GM19023 (cell line): Measurements from ENCODE around the gene SRD5A1.
A peak's percentile ranks its signal among the peaks of the same experiment; 100 is the strongest.
"Not testable (repeated sequence)": the region's sequence is repeated elsewhere in the genome, so short reads cannot be mapped to it uniquely, and the experiment has no call there.

Source experiments
- ATAC-seq: cut with Tn5 transposase; IDR thresholded peaks from one replicate; pipeline ENCODE4 v1.9.1; 2021; ENCODE audit warnings: mild to moderate bottlenecking, moderate library complexity; ENCODE audit not compliant: unreplicated experiment

SRD5A1 gene

DNA sequence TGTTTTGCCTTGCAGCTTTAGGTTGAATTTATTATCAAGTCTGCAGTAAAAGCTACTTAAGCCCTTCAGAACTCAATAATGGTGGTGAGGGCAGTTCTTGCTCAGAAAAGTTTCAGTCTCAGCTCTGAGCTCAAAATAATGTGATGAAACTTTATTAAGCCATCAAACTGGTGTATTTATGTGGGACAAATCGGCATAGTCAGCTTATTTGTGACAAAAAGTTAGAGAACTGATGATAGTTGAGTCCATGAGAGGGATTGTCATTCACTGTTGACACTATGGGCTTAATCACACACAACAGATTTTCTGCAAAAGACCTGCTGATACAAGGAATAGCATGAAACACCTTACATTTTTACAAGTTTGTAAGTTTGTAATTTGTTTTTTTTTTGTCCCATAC, 9.4 kb downstream of the SRD5A1 start:
- ATAC-seq = no peak

DNA sequence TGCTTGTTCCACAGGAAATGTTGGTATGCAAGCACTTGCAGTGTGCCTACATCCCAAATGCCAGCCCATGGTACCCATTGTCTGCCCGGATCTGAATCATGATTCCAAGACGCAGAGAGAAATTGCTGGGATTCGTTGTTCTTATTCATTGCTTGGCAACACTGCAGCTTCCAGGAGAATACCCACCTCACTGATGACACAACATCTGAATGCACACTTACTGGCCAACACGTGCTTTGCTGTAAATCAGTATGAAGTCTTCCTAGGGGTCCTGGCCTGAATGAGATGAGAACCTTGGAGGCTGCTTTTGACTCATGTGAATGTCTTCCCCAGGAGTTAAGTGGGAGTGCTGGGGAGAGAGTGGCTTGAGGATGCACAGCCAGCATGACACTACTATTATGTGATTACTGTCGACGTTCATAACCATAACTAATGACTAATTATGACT, 11.6 kb downstream of the SRD5A1 start:
- ATAC-seq = no peak

DNA sequence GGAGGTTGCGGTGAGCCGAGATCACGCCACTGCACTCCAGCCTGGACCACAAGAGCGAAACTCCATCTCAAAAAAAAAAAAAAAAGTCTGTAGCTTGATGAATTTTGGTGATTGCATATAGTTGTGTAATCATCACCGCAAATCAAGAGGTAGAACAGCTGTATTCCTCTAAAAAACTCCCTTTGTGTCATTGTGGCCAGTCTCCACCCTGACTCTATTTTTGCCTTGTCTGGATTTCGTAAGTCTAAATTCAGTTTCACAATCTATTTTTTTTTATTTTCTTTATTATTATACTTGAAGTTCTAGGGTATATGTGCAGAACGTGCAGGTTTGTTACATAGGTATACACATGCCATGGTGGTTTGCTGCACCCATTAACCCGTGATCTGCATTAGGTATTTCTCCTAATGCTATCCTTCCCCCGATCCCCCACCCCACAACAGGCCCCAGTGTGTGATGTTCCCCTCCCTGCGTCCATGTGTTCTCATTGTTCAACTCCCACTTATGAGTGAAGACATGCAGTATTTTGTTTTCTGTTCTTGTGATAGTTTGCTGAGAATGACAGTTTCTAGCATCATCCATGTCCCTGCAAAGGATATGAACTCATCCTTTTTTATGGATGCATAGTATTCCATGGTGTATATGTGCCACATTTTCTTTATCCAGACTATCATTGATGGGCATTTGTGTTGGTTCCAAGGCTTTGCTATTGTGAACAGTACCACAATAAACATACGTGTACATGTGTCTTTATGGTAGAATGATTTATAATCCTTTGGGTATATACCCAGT, 12.5 kb downstream of the SRD5A1 start:
- ATAC-seq = not testable (repeated sequence)

DNA sequence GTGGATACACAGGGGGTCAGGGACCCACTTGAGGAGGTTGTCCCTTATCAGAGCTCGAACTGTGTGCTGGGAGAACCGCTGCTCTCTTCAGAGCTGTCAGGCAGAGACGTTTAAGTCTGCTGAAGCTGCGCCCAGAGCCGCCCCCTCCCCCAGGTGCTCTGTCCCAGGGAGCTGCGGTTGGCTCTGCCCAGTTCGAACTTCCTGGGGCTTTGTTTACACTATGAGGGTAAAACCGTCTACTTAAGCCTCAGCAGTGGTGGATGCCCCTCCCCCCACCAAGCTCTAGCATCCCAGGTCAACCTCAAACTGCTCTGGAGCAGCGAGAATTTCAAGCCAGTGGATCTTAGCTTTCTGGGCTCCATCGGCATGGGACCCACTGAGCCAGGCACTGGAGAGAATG, 15.9 kb downstream of the SRD5A1 start:
- no peak for ATAC-seq

DNA sequence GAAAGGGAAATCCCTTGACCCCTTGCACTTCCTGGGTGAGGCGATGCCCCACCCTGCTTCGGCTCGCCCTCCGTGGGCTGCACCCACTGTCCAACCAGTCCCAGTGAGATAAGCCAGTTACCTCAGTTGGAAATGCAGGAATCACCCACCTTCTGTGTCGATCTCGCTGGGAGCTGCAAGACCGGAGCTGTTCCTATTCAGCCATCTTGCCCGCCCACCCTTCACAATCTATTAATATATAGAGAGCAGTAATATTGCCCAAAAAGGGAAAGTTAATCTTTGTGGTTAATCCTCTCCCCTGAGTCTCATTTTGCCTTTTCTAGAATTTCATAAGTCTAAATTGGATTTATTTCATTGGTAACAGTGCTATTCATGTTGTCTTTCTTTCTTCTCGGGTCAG, 16.4 kb downstream of the SRD5A1 start:
- no peak for ATAC-seq

DNA sequence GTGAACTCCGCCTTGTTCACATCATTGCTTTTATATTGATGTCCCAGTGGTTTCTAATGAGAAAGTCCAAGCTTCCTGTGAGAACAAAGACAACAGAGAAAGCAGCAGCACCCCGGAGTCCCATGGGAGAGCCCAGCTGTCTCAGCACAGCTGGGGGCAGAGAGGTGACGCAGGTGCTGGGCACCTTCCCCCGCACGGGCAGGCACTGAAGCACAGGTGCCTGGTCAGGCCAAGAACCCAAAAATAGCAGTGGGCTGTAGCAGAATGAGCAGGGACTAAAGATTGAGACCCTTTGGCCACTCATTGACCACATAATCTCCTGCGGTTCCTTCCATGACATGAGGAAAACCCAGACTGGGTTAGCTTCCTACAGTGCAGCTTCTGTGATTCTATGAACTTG, 18.8 kb downstream of the SRD5A1 start:
- peak; percentile 94 for ATAC-seq

DNA sequence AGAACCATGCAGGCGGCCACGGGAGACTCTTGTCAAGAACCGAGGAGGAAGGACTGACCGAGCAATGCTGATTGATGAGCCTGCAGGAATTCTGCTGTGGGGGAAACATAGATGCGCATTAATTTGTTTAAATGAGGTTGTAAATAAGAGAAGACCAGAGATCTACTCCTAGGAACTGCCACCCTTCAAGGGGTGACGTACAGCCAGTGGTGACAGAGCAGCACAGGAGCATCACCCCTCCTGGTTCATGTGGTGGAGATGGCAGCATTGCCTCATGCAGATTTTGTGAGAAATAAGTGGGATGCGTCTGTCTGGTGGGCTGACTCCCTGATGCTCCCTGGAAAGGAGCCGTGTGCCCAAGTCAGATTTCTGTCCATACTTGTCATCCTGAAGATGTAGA, 22.2 kb downstream of the SRD5A1 start:
- no peak for ATAC-seq

DNA sequence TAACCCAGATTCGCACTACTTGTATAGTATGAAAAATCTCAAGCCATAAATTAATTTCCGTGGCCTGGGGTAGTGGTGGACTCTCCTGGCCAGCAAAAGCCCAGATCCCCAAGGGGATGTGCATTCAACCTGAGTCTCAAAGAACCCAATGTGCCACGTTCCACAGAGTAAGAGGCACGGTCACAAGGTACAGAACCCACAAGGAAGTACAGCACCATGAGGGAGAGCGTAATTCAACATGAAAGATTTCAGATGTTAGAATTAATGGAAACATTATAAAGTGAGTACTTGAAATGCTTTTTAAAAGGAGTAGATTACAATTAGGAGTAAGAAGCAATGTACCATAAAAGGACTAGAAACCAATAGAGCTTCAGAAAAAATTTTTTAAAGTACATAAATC, 23.4 kb downstream of the SRD5A1 start:
- ATAC-seq = no peak

DNA sequence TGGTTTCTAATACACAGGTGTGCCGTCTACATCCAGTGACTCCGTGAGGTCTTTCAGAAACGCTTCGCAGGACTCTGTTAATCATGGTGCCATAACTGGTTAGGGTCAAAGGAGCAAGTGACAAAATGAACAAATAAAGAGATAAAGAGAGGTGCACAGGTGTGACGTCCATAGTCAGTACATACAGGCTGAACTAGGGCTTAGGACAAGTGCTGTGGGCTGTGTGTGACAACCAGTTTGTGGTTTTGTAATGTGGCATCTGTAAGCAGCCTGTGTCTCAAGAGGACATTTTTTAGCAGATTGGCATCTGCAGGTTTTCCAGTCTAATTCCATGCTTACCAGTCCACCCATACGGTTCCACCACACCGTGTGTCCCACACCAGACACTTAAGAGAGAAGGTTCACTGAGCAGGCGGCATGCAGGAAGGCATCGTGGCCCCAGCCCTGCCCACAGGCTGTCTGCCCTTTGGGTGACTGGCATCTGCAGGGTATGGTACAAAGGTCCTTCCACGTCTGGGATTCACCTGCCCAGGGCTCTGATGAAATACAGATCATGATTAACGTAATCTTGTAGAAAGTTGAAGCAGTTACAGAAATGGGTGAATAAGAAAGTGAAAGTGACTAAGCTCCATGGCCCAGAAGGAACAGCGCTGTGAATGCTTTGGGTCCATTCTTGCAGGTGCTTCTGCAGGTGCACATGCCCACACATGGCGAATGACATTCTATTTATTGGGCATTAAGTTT, 26.9 kb downstream of the SRD5A1 start:
- ATAC-seq = peak; percentile 78

DNA sequence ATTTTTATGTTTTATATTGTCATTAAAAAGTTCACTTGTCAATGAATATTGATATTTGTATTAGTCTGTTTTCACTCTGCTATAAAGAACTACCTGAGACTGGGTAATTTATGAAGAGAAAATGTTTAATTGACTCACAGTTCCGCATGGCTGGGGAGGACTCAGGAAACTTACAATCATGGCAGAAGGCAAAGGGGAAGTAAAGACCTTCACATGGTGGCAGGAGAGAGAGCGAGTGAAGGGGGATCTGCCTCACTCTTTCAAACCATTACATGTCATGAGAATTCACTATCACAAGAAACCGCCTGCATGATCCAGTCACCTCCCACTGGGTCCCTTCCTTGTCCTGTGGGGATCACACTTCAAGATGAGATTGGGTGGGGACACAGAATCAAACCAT, 27.4 kb downstream of the SRD5A1 start:
- peak; percentile 43 for ATAC-seq

DNA sequence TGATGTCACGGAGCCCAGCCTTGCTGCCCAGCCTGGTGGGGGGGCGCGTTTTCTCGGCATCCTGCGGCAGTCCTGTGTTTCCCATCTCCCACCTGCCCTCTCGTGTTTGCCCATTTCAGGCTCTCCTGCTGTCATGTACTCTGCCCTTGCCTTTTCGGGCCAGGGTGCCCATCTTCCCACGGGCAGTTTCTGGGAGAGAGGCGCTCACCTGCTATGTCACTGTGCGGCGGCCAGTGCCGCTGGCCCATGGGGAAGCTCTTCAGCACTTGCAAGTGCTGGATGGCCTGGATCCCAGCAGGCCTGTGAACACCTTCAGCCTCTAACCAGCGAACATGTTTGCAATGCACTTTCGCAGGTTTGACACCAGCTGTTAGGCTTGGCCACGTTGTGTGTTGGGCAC, 33.5 kb downstream of the SRD5A1 start:
- no peak for ATAC-seq

DNA sequence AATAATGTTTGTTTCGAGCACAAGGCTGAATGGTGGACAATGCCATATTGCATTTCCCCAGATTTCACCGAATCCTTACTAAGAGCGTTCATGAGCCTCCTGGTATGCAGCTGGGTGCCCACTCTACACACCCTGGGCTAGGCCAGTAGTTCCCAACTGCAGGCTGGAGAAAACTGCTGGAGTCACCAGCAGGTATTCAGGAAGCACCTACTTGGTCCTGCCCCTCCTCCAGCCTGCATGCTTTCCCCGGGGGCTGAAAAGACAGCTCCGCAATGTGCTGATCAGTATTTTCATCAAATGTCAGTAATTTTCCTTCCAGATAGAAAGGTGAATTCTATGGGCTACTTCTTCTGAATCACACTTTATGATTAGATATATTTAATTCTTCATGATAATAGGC, 34.4 kb downstream of the SRD5A1 start:
- ATAC-seq = no peak

DNA sequence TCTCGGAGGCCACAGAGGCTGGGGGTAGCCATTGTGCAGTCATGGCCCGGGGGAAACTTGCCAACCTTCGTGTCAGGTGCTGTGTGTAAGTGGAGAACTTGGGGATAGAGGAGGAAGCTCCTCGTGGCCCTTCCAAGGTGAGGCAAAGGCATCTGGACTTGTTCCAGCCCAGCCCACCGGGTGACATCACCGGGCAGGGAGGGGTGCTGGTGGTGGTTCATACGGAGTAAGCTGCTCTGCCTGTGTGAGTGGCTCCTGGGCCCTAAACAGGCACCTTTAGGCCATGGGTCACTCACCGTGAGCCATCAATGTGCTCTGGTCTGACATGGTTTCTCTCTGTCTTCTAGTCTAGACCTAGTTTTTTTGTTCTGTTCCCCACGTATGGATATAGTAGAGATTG, 35.5 kb downstream of the SRD5A1 start:
- ATAC-seq = not testable (repeated sequence)

DNA sequence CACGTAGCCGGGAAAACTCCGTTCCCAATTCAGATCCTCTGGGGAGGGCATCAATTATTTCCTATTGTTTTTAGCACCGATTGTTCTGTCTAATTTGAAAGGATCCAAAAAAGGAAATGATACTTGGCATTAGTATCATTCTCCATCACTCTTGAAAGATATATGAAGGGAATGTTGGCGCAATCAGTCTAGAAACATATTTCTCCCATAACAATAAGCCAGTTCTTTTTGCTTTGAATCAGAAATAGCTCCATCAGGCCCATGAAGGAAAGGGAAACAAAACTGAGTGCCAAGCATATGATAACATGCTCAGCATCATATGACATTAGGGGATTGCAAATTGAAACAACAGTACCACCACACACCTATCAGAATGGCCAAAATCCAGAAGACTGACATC, 39.8 kb downstream of the SRD5A1 start:
- no peak for ATAC-seq

DNA sequence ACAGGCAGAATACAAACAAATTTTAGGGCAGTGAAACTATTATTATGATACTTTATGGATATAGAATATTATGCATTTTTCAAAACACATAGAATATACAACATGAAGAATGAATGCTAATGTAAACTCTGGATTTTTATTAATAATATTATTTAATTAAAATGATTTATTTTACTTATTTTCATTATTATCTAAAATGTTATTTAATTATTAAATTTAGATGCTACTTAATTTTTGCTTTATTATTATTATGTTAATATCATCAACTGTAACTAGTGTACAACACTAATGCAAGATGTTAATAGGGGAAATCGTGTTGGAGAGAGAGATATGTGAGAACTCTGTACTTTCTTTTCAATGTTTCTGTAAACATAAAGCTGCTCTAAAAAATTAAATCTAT, 40.7 kb downstream of the SRD5A1 start:
- ATAC-seq = no peak

DNA sequence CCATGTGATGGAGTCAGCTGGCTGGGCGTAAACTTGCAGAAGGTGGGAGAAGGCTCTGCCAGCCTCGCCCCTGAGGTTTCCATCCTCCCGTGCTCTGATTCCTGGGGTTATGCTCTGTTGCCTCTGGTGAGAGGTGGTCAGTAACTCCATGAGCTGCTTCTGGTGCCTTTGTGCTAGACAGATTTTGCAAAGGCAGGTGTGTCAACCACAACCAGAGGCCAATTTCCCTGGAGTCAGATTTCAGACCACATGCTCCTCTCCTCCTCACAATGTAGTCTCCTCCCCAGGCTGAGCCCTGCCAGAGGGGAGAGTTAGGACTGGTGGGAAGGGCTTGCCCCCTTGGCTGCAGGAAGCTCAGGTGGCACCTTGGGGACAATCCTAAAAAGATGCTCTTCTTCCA, 41.2 kb downstream of the SRD5A1 start:
- no peak for ATAC-seq

DNA sequence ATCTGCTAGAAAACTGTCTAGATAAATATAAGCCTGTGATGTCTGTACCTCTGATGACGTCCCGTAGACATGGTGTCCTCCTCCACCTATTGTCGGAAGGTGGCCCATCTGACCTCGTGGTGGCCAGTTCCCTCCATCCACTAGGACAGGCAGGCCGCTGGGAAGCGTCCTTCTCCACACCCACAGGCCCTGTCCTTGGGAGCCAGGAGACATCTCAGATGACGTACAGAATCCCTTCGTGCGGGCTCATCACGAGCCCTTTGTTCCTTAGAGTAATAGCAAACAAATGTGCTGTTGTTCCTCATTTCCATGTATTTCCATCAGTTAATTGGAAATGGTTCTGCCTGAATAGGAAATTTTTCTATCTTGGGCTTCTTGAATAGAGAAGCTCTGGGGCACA, 41.6 kb downstream of the SRD5A1 start:
- no peak for ATAC-seq

DNA sequence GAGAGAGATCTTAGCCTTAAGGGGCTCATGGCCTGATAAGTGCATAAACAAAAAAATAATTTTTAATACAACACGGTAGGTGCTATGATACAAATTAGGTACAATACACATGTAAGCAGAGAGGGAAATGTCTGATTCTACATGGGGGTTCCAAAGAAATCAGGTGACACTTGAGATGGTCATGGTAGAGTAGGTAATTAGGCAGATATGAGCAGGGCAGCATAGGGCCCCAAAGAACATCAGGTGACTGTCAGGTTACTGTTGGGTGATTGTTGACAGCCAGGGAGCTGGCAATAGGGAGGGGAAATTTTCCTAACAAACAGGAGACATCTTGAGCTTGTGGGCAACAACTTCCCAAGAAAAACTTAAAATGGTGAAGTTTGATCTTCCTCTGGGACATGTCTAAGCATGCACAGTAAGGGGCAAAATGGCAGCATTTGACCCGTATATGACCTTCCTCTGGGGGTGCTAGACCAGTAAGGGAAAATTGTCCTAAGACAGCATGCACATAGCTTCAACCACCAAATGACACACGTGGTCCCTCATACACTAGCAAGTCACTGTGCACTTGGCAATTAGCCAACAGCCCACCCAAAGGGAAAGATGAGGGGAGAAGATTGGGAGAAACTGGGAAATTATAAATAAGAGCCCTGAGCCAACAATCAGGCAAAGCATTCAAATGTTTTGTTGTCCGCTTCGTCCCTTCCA, 42.7 kb downstream of the SRD5A1 start:
- ATAC-seq = no peak

DNA sequence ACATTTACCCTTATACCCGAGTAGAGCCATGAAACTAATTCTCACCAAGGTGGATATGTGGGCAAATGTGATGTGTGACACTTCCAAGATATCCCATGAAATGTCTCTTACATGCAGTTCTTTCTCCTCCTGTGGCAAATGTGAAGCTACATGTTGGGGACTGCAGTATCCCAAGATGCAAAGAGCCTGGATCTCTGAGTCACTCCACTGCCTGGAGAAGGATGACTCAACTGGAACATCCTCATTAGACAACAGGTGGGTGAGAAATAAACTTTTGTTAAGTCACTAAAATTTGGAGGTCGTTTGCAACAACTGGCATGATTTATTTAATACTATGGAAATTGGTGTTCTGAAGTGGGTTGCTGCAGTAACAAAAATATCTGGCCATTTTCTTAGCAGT, 43.5 kb downstream of the SRD5A1 start:
- no peak for ATAC-seq

DNA sequence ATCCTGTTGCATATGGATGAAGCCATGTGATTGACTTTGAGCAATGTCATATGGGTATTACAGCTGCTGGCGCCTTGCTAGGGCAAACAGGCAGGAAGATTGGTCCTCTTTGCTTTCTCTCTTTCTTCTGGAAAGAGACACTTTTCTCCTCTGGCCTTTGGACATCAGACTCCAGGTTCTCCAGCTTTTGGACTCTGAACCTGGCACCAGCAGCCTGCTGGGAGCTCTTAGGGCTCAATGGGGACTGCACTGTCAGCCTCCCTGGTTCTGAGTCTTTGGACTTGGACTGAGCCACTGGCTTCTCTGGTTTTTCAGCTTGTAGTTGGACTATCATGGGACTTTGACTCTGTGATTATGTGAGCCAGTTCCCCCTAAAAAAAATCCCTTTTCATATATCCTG, 45.1 kb downstream of the SRD5A1 start:
- no peak for ATAC-seq

DNA sequence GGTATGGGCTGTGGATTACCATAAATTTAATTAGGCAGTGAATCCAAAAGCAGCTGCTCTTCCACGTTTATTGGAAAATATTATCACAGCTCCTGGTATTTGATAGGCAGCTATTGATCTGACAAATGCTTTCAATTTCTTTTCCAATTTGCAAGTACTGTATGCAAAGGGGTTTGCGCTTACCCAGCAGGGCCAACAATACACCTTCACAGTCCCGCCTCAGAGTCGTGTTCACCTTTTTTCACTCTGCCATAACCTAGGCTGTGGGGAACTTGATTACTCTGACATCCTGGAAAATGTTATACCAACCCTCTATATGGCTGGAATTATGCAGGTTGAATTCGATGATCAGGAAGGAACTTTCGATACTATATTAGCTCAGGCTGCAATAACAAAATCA, 47.7 kb downstream of the SRD5A1 start:
- no peak for ATAC-seq

DNA sequence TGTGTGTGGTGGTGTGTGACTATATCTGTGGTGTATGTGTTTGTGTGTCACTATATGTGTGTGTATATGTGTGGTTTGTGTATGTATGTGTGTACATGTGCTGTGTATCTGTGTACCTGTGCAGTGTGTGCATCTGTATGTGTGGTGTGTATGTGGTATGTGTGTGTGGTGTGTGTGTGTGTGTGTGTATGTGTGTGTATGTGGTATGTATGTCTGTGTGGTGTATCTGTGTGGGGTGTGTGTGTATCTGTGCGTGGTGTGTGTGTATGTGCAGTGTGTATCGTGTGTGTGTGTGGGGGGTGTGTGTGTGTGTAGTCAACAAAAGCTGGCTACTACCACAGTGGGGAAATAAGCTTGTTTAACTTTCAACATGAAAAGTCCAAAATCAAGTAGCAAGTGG, 48.4 kb downstream of the SRD5A1 start:
- ATAC-seq = no peak
